ENCODE results near the gene KCNMA1. TPM values are rescaled to one million over a fixed set of nuclear protein-coding genes. Genes with fewer than 3 reads are reported as not detected.

Gene KCNMA1
- total RNA-seq, 4 donors from 2014 or later, result 146 to 300 (median 265) TPM

GRCh38 chr10:77226020-77226419 lies 411.6 kb downstream of the KCNMA1 start:
- TF ChIP-seq POLR2A (IDR thresholded peaks at IDR 0.05; ENCODE audit: low read depth), result no peak
- TF ChIP-seq POLR2AphosphoS5 (IDR thresholded peaks at IDR 0.05), result no peak
- no peak for TF ChIP-seq EP300 (IDR thresholded peaks at IDR 0.05)
- TF ChIP-seq, protein P1, sequence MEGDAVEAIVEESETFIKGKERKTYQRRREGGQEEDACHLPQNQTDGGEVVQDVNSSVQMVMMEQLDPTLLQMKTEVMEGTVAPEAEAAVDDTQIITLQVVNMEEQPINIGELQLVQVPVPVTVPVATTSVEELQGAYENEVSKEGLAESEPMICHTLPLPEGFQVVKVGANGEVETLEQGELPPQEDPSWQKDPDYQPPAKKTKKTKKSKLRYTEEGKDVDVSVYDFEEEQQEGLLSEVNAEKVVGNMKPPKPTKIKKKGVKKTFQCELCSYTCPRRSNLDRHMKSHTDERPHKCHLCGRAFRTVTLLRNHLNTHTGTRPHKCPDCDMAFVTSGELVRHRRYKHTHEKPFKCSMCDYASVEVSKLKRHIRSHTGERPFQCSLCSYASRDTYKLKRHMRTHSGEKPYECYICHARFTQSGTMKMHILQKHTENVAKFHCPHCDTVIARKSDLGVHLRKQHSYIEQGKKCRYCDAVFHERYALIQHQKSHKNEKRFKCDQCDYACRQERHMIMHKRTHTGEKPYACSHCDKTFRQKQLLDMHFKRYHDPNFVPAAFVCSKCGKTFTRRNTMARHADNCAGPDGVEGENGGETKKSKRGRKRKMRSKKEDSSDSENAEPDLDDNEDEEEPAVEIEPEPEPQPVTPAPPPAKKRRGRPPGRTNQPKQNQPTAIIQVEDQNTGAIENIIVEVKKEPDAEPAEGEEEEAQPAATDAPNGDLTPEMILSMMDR (IDR thresholded peaks at IDR 0.05), result no peak
- Histone ChIP-seq H3K27ac (replicated peaks in 1 of 4) (peak overlapping the region in 3 of 4 donors; percentile 28 to 44 (median 41)), H3K27me3 (no peaks in the 10 kb centered on the region), H3K4me1 (peaks cover 0 to 43% (median 29%) of the 10 kb centered on the region in 4 donors), H3K4me3 (no peak overlapping the region), H3K9me3 (no peaks in the 10 kb centered on the region), H3K36me3 (no peaks in the 10 kb centered on the region)
- intact Hi-C loops (cut with DNase I), result no loop called here
- no peak for DNase-seq (ENCODE audit: extremely low spot score)
- WGBS, result 55% methylated on average over 2 of the region's 2 CpGs

DNA sequence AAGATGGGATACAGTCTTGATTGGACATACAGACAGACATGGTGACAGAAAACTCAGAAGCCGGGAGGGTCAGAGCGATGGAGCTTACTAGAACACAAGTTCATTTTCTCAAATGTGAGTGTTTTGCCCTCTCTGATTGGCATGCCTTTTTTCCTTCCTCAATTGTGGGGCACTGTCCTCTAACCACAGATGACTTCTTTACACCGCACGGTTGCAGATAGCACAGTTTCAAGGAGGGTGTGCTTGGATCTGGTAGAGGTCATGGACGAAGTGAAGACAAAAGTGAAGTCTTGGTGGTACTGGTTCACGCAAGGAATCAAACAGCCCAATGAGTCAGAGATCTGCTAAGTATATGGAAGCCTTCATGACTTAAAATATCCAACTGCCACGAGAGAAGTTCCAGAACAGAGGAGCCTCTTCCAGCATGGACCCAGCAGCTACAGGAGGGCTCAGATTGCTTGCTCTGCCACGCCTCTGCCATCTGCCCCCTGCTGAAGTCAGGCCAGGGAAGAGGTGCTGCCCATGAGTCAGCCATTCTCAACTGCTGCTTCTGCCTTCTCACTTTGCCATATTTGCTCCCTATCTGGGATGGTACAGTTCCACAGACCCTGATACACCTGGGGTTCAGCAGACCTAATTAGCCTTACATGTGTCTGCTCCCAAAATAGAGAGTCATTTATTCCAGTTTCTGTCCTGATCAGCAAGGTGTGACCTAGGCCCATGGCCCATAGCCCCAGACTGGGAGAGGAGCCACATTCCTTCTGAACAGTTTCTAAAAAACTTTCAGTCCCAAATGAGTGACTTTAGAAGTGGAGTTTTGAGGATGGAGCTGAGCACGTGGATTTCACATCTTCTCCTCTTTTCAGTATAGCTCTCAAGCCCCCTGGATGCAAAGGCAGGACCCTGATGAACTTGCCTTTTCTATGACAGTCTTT lies 413.8 kb downstream of the KCNMA1 start:
- WGBS, result 81% methylated on average over 9 of the region's 9 CpGs
- peaks cover 0 to 47% (median 32%) of the 10 kb centered on the region in 4 donors for H3K4me1 ChIP-seq
- DNase-seq (ENCODE audit: extremely low spot score), result no peak
- intact Hi-C loops (cut with DNase I), result no loop called here
- no peak overlapping the region for H3K4me3 ChIP-seq
- TF ChIP-seq, protein P1 (IDR thresholded peaks at IDR 0.05), result no peak
- TF ChIP-seq POLR2A (IDR thresholded peaks at IDR 0.05; ENCODE audit: low read depth), result no peak
- no peak for TF ChIP-seq EP300 (IDR thresholded peaks at IDR 0.05)
- no peak for TF ChIP-seq POLR2AphosphoS5 (IDR thresholded peaks at IDR 0.05)
- no peaks in the 10 kb centered on the region for H3K36me3 ChIP-seq
- H3K27me3 ChIP-seq, result no peaks in the 10 kb centered on the region
- H3K9me3 ChIP-seq, result no peaks in the 10 kb centered on the region
- H3K27ac ChIP-seq (replicated peaks in 1 of 4), result peak overlapping the region in 1 of 4 donors; percentile 18

- no peak for DNase-seq (ENCODE audit: extremely low spot score)
- Histone ChIP-seq H3K4me1 (peaks cover 0 to 25% (median 7%) of the 10 kb centered on the region in 4 donors), H3K9me3 (no peaks in the 10 kb centered on the region), H3K27me3 (no peaks in the 10 kb centered on the region), H3K4me3 (no peak overlapping the region), H3K36me3 (no peaks in the 10 kb centered on the region), H3K27ac (replicated peaks in 1 of 4) (no peak overlapping the region)
- TF ChIP-seq, protein P1 (IDR thresholded peaks at IDR 0.05), result no peak
- no peak for TF ChIP-seq POLR2AphosphoS5 (IDR thresholded peaks at IDR 0.05)
- no peak for TF ChIP-seq EP300 (IDR thresholded peaks at IDR 0.05)
- TF ChIP-seq POLR2A (IDR thresholded peaks at IDR 0.05; ENCODE audit: low read depth), result no peak
- intact Hi-C loops (cut with DNase I), result no loop called here
- 53% methylated on average over 2 of the region's 2 CpGs for WGBS
Observed at GRCh38 chr10:77220150-77220549, 417.5 kb downstream of the KCNMA1 start.

GRCh38 chr10:77219046-77219445 lies 418.6 kb downstream of the KCNMA1 start:
- Histone ChIP-seq H3K36me3 (no peaks in the 10 kb centered on the region), H3K27ac (replicated peaks in 1 of 4) (no peak overlapping the region), H3K4me1 (peaks cover 0 to 24% (median 11%) of the 10 kb centered on the region in 4 donors), H3K4me3 (no peak overlapping the region), H3K9me3 (no peaks in the 10 kb centered on the region), H3K27me3 (no peaks in the 10 kb centered on the region)
- intact Hi-C loops (cut with DNase I), result no loop called here
- no peak for DNase-seq (ENCODE audit: extremely low spot score)
- TF ChIP-seq EP300 (IDR thresholded peaks at IDR 0.05) (no peak), POLR2A (IDR thresholded peaks at IDR 0.05; ENCODE audit: low read depth) (no peak), POLR2AphosphoS5 (IDR thresholded peaks at IDR 0.05) (no peak)
- TF ChIP-seq, protein P1 (IDR thresholded peaks at IDR 0.05), result no peak
- 91% methylated on average over 6 of the region's 6 CpGs for WGBS
